AML-193 (cell line): ENCODE measurements around the gene CYP3A7.
"Not testable (repeated sequence)": the region's sequence is repeated elsewhere in the genome, so short reads cannot be mapped to it uniquely, and the experiment has no call there.

ENCODE experiments used
- DNase-seq, 2 experiments: peaks; one replicate each; lab custom pipeline; 2025; lab: John Stamatoyannopoulos, UW

The CYP3A7 gene

DNA sequence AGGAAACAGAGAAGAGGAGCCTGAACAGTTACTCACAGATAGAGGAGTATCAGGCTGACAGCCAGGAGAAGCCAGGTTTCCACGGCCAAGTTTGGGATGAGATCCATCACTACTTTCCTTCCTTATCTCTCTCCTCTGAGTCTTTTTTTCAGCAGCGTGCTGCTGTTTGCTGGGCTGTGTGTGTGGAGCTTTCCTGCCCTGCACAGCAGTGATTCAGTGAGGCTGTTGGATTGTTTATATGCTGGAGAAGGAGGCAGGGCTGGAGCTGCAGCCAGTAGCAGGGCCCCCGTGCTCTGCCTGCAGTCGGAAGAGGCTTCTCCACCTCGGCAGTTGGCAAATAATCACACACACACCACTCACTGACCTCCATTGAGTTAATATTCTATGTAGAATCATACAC, at the start of gene CYP3A7:
Gene CYP3A7 (minus strand): TSS at position 210 of the 400 bp plus-strand sequence. CDS start 103 bp downstream, at position 107.
- DNase-seq = no peak

DNA sequence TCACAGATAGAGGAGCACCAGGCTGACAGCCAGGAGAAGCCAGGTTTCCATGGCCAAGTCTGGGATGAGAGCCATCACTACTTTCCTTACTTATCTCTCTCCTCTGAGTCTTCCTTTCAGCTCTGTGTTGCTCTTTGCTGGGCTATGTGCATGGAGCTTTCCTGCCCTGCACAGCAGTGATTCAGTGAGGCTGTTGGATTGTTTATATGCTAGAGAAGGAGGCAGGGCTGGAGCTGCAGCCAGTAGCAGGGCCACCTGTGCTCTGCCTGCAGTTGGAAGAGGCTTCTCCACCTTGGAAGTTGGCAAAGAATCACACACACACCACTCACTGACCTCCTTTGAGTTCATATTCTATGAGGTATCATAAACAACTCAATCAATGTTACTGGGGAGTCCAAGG, 49.0 kb upstream of the CYP3A7 start, which contains the start of gene CYP3A4:
Gene CYP3A4 (minus strand): TSS at position 178 of the 400 bp plus-strand sequence. CDS start 103 bp downstream, at position 75.
- no peak for DNase-seq

DNA sequence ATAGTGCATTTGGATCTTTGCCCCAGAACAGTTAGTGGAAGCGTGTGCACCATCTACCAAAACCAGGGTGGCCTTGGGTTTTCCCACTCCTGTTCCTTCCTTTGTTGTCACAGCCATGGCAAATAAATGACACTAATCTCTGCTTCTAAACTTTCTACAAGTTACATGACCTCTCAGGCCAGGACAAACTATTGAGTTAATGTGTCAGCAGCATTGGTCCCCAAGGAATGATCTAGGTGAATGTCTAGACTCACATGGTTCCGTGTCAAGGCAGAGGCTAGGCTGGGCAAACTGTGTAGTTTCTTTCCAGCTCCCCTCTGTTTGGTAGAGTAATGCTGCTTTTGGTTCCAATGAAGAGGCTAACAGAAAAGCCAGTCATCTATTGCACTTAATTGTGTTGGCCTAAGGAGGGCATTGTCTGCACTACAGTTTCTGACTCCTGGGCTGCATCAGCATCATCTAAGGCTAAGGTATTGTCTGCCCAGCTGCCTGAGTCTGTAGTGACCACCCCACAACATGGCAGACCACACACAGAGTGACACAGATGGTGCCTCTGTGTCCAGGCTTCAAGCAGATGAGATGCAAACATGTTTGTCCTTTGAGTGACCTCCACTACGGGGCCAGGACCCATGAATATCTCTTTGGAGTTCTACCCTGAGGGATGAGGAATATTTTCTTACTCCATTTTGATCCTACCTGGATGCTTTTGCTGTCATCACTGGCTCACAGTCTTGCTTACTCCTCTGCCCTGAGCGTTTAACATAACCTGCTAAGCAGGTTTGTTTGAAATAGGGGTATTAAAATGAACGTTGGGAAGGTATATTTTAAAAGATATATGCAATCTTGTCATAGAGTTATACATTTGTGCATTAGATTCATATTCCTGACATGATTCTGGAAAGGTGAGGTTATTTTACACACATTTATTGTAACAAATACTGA, 47.3 kb upstream of the CYP3A7 start:
- no peak for DNase-seq

DNA sequence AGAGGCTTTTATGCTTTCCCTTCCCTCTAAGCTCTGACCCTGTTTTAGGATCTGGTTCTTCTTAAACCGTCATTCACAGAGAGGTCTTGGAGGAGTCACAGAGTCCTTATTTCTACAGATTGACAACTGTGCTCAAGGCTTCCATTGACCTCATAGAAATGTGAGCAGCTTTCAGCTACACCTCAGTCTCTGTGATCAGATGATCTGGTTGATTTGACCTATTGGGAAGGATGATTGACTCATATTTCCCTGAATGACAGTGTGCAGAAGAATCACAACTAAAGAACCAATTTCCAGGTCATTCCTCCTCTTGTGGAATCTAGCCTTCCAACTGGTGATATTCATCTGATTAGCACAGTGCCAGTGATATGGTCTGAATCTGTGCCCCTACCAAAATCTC, 45.6 kb upstream of the CYP3A7 start:
- DNase-seq = no peak

DNA sequence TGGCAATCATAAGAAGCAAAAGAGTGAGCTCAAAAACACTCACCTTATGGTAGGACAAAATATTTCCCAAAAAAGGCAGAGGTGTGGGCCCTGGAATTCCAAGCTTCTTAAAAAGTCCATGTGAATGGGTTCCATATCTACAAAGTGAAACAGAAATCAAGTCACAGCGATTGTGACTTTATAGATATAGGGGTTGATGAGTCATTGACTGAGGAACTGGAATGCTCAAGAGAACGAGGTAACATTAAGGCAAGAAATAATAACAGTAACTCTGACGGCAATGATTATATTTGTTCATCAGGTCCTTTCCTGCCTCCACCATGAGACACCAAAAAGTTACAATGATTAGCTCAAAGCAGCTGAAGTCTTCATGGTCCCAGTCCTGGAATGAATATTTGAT, 45.0 kb upstream of the CYP3A7 start:
- DNase-seq = no peak

DNA sequence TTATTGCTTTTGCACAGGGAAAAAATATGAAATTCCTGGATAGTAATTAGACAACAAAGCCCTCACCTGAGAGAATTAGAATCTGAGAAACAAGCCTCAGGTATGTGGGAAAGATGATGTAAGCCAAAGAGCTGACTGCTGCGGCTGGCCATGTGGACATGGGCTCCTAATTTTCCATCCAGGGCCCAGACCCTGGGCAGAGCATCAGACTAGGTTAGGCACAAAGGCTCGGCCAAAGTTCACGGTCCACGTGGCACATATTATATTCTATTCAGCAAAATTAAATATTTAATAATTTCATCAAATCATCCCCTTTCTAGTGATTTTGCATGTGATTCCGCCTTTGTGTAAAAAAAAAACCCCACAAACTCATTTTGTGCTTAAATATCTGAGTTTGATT, 43.9 kb upstream of the CYP3A7 start:
- DNase-seq = no peak

DNA sequence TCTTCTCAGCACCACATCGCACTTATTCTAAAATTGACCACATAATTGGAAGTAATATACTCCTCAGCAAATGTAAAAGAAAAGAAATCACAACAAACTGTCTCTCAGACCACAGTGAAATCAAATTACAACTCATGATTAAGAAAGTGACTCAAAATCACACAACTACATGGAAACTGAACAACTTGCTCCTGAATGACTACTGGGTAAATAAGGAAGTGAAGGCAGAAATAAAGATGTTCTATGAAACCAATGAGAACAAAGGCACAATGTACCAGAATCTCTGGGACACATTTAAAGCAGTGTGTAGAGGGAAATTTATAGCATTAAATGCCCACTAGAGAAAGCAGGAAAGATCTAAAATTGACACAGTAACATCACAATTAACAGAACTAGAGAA, 38.4 kb upstream of the CYP3A7 start:
- DNase-seq = not testable (repeated sequence)

DNA sequence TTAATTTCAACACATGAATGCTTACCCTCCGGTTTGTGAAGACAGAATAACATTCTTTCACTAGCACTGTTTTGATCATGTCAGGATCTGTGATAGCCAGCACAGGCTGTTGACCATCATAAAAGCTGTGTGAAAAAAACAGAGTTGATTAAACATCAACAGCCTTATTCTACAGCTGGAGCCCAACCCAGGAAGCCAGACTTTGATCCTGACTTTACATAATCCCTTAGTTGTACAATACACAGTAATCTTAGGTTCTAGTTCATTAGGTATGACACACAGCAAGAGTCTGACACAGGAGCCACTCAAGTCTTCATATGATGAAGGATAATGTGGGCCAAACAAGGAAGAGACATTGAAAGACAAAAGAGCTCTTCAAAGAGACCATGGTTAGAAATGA, 37.6 kb upstream of the CYP3A7 start:
- no peak for DNase-seq

DNA sequence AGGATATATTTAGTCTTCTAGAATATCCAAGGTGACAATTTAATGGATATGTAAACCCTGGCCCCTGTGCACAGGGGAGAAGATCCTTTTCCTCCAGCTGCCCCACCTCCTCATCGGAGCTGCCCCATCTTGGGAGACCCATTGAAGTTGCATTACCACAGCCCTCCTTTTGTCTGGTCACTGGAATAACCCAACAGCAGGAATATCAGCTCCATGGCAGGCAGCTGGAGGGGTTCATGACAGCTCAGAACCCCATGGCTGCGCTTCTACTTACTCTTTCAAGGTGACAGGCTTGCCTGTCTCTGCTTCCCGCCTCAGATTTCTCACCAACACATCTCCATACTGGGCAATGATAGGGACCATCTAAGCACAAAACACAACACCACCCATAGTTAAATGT, 34.5 kb upstream of the CYP3A7 start:
- not testable (repeated sequence) for DNase-seq

DNA sequence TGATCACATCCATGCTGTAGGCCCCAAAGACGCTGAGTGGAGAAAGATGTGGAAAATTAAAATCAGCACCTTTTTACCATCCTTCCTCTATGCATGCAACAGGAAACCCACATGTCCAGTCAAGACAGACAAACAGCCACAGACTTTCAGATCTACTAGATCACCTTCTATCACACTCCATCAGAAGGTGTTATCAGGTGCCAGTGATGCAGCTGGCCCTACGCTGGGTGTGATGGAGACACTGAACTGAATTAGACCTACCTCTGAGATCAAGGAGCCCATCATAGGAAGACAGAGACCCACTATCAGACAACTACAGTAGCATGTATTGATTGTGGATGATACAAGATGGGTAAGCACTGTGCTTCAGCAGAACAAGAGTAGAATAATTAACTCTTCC, 33.5 kb upstream of the CYP3A7 start:
- DNase-seq = no peak

DNA sequence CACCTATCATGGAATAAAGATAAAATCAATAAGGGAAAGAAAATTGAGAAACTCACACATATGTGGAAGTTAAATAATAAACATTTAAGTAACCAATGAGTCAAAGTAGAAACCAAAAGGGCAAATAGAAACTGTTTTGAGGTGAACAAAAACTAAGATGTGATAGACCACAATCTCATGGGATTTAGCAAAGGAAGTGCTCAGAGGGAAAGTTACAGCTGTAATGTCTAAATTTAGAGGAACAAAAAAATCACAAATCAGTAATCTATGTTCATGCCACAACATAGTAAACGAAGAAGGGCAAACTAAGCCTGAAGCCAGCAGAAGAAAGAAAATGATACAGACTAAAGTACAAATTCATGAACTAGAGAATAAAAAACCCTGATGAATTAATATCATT, 32.7 kb upstream of the CYP3A7 start:
- no peak for DNase-seq

DNA sequence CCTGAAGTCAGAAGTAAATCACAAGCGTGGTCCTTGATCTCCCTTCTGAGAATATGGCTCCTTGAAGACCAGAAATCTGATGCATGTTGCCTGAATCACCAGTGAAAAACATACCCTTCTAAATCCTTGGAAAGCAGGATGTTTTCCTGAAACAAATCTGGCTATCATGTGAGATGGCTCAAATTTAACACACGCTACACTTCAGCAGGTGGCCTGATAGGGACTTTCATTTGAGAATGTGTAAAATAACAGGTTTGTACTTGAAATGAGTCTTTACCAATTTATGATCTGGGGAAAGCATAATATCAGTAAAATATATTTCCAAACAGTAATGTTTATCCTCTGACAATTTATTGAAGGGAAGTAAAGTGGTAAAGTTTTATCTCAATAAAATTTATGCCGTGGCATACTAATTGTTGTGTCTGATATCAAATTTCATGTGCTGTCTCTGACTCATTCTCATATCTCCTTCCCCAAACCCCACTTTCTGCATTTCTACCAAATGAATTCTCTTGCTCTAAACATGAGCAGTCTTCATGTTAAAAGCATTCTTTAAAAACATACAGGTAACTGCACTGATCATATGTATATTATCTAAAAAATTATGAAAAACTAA, 31.6 kb upstream of the CYP3A7 start:
- no peak for DNase-seq

DNA sequence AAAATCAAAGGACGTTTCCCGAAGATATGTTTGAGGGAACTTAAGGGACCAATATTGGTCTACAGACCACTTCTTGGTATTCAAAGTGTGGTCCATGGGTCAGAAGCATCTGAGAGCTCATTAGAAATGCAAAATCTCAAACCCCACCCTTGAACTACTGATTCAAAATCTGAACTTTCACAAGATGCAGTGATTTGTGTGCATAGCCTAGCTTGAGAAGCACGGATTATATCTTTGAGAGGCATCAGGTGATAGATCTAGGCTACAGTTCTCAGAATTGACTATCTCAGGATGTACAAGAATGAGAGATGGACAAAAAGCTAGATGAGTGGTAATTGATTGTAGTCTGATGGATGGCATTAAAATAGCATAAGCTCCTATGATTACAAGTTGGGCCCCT, 29.5 kb upstream of the CYP3A7 start:
- no peak for DNase-seq

DNA sequence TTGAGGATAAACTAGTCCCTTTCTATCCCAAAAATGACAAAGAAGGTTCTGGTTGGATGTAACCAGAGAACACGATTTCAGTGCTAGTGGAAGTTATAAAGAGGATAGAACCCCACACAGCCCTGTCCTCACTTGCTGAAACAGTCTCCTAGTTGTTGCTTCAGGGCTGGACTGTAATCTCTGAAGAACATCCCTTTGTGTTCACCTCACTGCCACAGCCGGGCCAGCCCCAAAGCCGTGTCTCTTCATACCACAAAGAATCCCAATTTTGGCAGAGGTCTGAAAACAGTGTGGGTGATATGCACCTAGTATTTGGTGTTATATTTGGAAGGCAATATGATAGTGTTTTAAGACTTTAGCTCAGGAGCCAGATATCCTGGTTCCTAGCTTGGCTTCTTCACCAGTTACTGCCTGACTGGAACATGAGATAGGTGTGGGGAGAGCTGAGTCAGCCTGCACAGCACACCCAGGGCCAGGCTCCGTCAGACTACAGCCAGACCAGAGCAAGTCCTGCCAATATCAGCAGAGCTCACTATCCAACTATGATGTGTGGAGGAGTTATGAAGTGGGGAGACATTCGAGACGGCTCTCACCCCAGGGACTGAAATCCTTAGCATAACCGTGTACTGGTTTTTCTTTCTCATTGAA, 27.8 kb upstream of the CYP3A7 start:
- DNase-seq = no peak

DNA sequence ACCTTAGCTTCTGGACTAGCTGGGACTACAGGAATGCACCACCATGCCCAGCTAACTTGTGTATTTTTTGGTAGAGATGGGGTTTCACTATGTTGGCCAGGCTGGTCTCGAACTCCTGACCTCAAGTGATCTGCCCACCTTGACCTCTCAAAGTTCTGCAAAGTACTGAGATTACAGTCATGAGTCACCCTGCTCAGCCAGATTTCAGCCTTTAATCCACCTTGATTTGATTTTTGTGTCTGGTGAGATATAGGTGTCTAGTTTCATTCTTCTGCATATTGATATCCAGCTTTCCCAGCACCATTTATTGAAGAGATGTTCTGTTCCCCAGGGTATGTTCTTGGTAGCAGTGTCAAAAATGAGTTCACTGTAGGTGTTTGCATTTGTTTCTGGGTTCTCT, 20.1 kb upstream of the CYP3A7 start:
- DNase-seq = no peak

DNA sequence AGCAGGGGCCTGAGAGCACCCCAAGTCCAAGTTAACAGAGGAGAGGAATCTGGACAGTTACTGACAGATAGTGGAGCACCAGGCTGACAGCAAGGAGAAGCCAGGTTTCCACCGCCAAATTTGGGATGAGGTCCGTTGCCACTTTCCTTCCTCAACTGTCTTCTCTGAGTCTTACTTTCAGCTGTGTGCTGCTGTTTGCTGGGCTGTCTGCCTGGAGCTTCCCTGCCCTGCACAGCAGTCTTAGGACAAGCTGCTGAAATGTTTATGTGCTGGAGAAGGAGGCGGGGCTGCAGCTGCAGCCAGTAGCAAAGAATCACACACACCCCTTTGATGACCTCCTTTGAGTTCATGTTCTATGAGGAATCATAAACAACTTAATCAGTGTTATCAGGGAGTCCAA, 17.4 kb upstream of the CYP3A7 start:
- no peak for DNase-seq

DNA sequence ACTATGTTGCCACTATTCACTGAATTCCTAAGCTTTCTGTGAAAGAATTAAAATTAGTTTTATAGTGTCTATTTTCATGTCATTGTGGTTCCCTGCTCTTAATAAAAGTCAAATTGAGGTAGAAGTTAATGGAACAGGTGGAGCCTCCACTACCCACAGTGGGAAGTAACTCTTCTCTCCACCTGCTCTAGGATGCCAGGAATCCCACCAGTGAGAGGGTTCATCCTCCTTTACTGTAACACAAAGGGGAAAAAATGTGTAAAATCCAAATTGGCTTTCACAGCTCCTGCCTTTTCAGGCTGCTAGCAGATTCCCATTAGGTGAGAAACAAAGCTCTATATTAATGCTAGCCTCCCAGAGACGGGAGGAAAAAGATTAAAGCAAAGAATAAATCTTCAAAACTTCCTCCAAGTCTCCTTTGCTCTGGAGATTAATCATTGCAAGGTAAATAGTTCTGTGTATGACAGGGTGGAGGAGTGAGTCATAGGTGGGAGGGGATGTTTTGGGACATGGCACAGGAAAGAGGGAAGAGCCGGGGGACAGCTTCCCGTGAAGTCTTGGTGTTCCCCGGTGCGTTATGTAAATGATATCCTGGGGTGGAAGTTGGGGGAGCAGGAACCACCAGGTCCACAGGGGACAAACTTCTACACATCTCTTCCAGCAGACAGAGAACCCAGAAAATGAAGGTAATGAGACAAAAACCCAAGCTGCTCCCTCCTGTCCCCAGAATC, 16.5 kb upstream of the CYP3A7 start:
- not testable (repeated sequence) for DNase-seq

DNA sequence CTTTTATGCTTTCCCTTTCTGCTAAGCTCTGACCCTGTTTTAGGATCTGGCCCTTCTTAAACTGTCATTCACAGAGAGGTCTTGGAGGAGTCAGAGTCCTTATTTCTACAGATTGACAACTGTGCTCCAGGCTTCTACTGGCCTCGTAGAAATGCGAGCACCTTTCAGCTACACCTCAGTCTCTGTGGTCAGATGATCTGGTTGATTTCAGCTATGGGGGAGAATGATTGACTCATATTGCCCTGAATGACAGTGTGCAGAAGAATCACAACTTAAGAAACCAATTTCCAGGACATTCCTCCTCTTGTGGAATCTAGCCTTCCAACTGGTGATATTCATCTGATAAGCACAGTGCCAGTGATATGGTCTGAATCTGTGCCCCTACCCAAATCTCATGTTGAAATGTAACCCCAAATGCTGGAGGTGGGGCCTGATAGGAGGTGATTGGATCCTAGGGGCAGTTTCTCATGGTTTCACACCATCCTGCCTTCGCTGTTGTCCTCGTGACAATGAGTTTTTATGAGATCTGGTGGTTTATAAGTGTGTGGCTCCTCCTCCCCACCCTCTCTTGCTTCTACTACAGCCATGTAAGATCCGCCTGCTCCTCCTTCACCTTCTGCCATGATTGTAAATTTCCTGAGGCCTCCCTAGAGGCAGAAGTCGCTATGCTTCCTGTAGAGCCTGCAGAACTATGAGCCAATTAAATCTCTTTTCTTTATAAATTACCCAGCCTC, 14.0 kb upstream of the CYP3A7 start:
- DNase-seq = no peak

DNA sequence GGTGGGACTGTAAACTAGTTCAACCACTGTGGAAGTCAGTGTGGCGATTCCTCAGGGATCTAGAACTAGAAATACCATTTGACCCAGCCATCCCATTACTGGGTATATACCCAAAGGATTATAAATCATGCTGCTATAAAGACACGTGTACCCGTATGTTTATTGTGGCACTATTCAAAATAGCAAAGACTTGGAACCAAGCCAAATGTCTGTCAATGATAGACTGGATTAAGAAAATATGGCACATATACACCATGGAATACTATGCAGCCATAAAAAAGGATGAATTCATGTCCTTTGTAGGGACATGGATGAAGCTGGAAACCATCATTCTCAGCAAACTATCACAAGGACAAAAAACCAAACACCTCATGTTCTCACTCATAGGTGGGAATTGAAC, 11.9 kb upstream of the CYP3A7 start:
- DNase-seq = not testable (repeated sequence)

DNA sequence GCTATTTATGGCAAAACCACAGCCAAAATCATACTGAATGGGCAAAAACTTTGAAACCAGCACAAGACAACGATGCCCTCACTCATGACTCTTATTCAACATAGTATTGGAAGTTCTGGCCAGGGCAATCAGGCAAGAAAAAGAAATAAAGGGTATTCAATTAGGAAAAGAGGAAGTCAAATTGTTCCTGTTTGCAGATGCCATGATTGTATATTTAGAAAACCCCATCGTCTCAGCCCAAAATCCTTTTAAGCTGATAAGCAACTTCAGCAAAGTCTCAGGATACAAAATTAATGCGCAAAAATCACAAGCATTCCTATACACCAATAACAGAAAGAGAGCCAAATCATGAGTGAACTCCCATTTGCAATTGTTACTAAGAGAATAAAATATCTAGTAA, 10.4 kb upstream of the CYP3A7 start:
- not testable (repeated sequence) for DNase-seq

DNA sequence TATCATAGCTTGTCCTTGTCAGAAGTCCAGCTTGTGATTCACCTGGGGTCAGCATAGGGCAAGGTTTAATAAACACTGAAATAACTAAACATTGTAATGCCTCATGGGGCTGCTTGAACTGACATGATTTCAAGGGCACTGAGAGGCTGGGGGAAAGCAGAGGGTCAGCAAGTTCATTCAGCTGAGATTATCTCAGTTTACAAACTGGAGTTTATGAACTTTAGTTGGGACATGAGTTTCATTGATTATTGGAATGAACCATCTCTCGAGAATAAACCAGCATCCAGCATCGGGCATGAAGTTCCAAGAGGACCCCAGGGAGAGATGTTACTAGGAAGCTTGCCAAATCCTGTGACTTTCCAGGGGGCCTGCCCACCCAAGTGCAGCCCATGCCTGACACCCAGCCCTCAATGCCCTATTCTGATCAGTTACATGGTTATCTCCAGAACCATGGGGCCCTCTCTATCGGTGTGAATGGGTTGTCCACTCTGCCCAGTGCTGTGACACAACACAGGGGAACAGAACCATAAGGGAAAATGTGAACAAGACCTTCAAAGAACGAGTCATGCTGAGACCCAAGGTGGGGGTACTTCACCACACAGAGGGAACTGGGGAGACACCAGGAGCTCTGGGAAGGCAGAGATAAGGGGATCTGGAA, 7.9 kb upstream of the CYP3A7 start:
- DNase-seq = no peak
